GM18517 (cell line): ENCODE results near the gene MRPL36.
"Not testable (repeated sequence)": the region's sequence is repeated elsewhere in the genome, so short reads cannot be mapped to it uniquely, and the experiment has no call there.

Experiments used
- ATAC-seq: cut with Tn5 transposase; IDR thresholded peaks from one replicate; pipeline ENCODE4 v1.9.1; 2021; ENCODE audit warnings: mild to moderate bottlenecking, moderate library complexity; ENCODE audit not compliant: unreplicated experiment

The MRPL36 gene

GRCh38 chr5:1815881-1816292, 16.2 kb upstream of the MRPL36 start:
- ATAC-seq = no peak

- no peak for ATAC-seq
These were observed 15.6 kb upstream of the MRPL36 start for GRCh38 chr5:1815071-1815786.

GRCh38 chr5:1814183-1815020, 14.8 kb upstream of the MRPL36 start:
- no peak for ATAC-seq

GRCh38 chr5:1810581-1811101, 11.0 kb upstream of the MRPL36 start:
- no peak for ATAC-seq

GRCh38 chr5:1809416-1810035, 9.9 kb upstream of the MRPL36 start:
- ATAC-seq = no peak

- no peak for ATAC-seq
These were observed 8.8 kb upstream of the MRPL36 start for GRCh38 chr5:1808439-1808838.

GRCh38 chr5:1807451-1808185, 8.0 kb upstream of the MRPL36 start:
- ATAC-seq = no peak

GRCh38 chr5:1806974-1807373, 7.3 kb upstream of the MRPL36 start:
- ATAC-seq = no peak

- no peak for ATAC-seq
These were observed 6.6 kb upstream of the MRPL36 start for GRCh38 chr5:1806199-1806598.

GRCh38 chr5:1805736-1806135, 6.1 kb upstream of the MRPL36 start:
- no peak for ATAC-seq

- ATAC-seq = no peak
These were observed 5.7 kb upstream of the MRPL36 start for GRCh38 chr5:1805326-1805725.

- ATAC-seq = no peak
These were observed 4.5 kb upstream of the MRPL36 start for GRCh38 chr5:1804001-1804690.

GRCh38 chr5:1803192-1803591, 3.6 kb upstream of the MRPL36 start:
- ATAC-seq = no peak

GRCh38 chr5:1801967-1802295, 2.3 kb upstream of the MRPL36 start:
- ATAC-seq = no peak

GRCh38 chr5:1801222-1801966, 1.8 kb upstream of the MRPL36 start, which contains the start of gene NDUFS6:
Gene NDUFS6, plus strand, starts transcription at chr5:1801407. Its CDS starts 11 bp downstream, at chr5:1801418.
- ATAC-seq = peak; percentile 59

- peak; percentile 47 for ATAC-seq
These were observed 1.0 kb upstream of the MRPL36 start for GRCh38 chr5:1800472-1801221.

GRCh38 chr5:1799110-1799601, 481 bp downstream of the MRPL36 start:
- ATAC-seq = no peak

GRCh38 chr5:1798589-1798988, 1.0 kb downstream of the MRPL36 start:
- ATAC-seq = not testable (repeated sequence)

GRCh38 chr5:1797855-1798254, 1.8 kb downstream of the MRPL36 start:
- no peak for ATAC-seq
